Large intestine (tissue), 3 donors: Measurements from ENCODE around the gene OR13A1. TPM values are rescaled to one million over a fixed set of nuclear protein-coding genes. Genes with fewer than 3 reads are reported as not detected.
"Not testable (repeated sequence)": the region's sequence is repeated elsewhere in the genome, so short reads cannot be mapped to it uniquely, and the experiment has no call there.

Source experiments
- DNase-seq, 2 donors: peaks; one replicate each; pipeline versions ENCODE4 v3.0.0 to v3.0.0-alpha.2; 2013
- H3K27ac ChIP-seq: one replicate; pipeline ENCODE4 v1.5.1; 2013; ENCODE audit warnings: low read length
- H3K27me3 ChIP-seq: 2 replicates; pipeline ENCODE4 v1.6.1; 2013; ENCODE audit warnings: low read length; ENCODE audit not compliant: control insufficient read depth, insufficient read depth
- H3K36me3 ChIP-seq: 2 replicates; pipeline ENCODE4 v1.6.1; 2013; ENCODE audit warnings: low read length; ENCODE audit not compliant: control insufficient read depth, insufficient read depth
- H3K4me1 ChIP-seq: one replicate; pipeline ENCODE4 v1.6.1; 2013; ENCODE audit warnings: low read length; ENCODE audit not compliant: control insufficient read depth, insufficient read depth
- H3K4me3 ChIP-seq: one replicate; pipeline ENCODE4 v1.5.1; 2013; ENCODE audit warnings: low read length
- H3K9me3 ChIP-seq: one replicate; pipeline ENCODE4 v1.6.1; 2013; ENCODE audit warnings: mild to moderate bottlenecking, low read depth, low read length, moderate library complexity; ENCODE audit not compliant: control insufficient read depth
- WGBS: methylation state at CpG from one replicate; pipeline ENCODE4 v1.1.5; 2013; ENCODE audit warnings: low lambda C conversion rate; ENCODE audit not compliant: insufficient coverage; 5-methylcytosine and 5-hydroxymethylcytosine counted together
- polyA plus RNA-seq: library from polyadenylated mRNA; unstranded; fragments of 120-200 nt; gene quantifications from one replicate; pipeline ENCODE4 v1.2.1, GENCODE V29; 2013

OR13A1 gene
- polyA plus RNA-seq, 1 donor: 0.06 TPM

- not testable (repeated sequence) for H3K27me3 ChIP-seq, H3K36me3 ChIP-seq, H3K4me1 ChIP-seq, DNase-seq, H3K4me3 ChIP-seq, H3K27ac ChIP-seq
- no CpG with 5 or more reads among the region's 50 CpGs for WGBS
- peaks cover 10% of the 10 kb centered on the region for H3K9me3 ChIP-seq
These were observed 55.5 kb downstream of the OR13A1 start for GRCh38 chr10:45259786-45260495.

GRCh38 chr10:45257600-45257999 lies 57.8 kb downstream of the OR13A1 start:
- WGBS: 100% methylated on average over 1 of the region's 2 CpGs
- Histone ChIP-seq H3K36me3 (no peaks in the 10 kb centered on the region), H3K4me3 (no peak overlapping the region), H3K9me3 (peaks cover 9% of the 10 kb centered on the region), H3K27me3 (no peaks in the 10 kb centered on the region), H3K27ac (no peak overlapping the region), H3K4me1 (no peaks in the 10 kb centered on the region)
- no peak for DNase-seq

- H3K27ac ChIP-seq: no peak overlapping the region
- H3K9me3 ChIP-seq: peaks cover 9% of the 10 kb centered on the region
- H3K36me3 ChIP-seq: no peaks in the 10 kb centered on the region
- no peaks in the 10 kb centered on the region for H3K4me1 ChIP-seq
- no peak overlapping the region for H3K4me3 ChIP-seq
- DNase-seq: no peak
- H3K27me3 ChIP-seq: no peaks in the 10 kb centered on the region
These were observed 59.2 kb downstream of the OR13A1 start for GRCh38 chr10:45256246-45256645.

- Histone ChIP-seq H3K27me3 (no peaks in the 10 kb centered on the region), H3K4me1 (no peaks in the 10 kb centered on the region), H3K27ac (no peak overlapping the region), H3K36me3 (no peaks in the 10 kb centered on the region), H3K9me3 (peaks cover 9% of the 10 kb centered on the region), H3K4me3 (no peak overlapping the region)
- no CpG with 5 or more reads among the region's 1 CpG for WGBS
- DNase-seq: no peak
These were observed 59.7 kb downstream of the OR13A1 start for GRCh38 chr10:45255706-45256105.

- peaks cover 9% of the 10 kb centered on the region for H3K9me3 ChIP-seq
- no peak overlapping the region for H3K4me3 ChIP-seq
- H3K36me3 ChIP-seq: no peaks in the 10 kb centered on the region
- H3K27ac ChIP-seq: no peak overlapping the region
- DNase-seq: no peak
- H3K4me1 ChIP-seq: no peaks in the 10 kb centered on the region
- no peaks in the 10 kb centered on the region for H3K27me3 ChIP-seq
These were observed 60.5 kb downstream of the OR13A1 start for GRCh38 chr10:45254892-45255291.

GRCh38 chr10:45253183-45253914 lies 62.1 kb downstream of the OR13A1 start:
- Histone ChIP-seq H3K4me1 (no peaks in the 10 kb centered on the region), H3K27ac (no peak overlapping the region), H3K4me3 (no peak overlapping the region), H3K9me3 (no peaks in the 10 kb centered on the region), H3K36me3 (no peaks in the 10 kb centered on the region), H3K27me3 (no peaks in the 10 kb centered on the region)
- no CpG with 5 or more reads among the region's 2 CpGs for WGBS
- DNase-seq: no peak

Other genes starting within 250 kb of the OR13A1 start
- gene ALOX5, start 58.6 kb upstream of the OR13A1 start, polyA plus RNA-seq: 17.6 TPM